Glomerular endothelial cell (primary cell): ENCODE measurements around the gene RPL11. TPM values are rescaled to one million over a fixed set of nuclear protein-coding genes. Genes with fewer than 3 reads are reported as not detected.
"Not testable (repeated sequence)": the region's sequence is repeated elsewhere in the genome, so short reads cannot be mapped to it uniquely, and the experiment has no call there.

Experiments
- DNase-seq: peaks from one replicate; pipeline ENCODE4 v3.0.0-alpha.2; 2011; ENCODE audit warnings: low read depth, low spot score; ENCODE audit errors: extremely low read depth
- total RNA-seq: library from RNA; depleted of rRNA; stranded (reverse); fragments of >200 nt; gene quantifications from 2 replicates; pipeline ENCODE4 v1.2.3, GENCODE V29; 2015

The RPL11 gene
- total RNA-seq, 1 donor from 2014 or later = 834 TPM

DNA sequence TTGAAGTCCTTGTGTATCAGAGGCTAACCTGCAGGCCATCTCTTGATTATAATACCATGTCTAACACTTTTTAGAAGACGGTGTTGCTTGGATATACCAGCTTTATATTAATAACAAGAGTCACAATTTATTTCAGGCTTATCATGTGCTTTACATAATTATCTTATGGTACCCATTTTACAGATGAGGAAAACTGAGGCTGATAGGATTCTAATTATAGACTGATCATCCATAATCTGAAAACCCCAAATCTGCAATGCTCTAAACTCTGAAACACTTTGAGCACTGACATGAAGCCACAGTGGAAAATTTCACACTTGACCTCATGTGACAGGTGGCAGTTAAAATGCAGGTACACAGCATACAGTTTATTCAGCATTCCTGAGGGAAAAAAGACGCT, 7.2 kb upstream of the RPL11 start:
- no peak for DNase-seq

DNA sequence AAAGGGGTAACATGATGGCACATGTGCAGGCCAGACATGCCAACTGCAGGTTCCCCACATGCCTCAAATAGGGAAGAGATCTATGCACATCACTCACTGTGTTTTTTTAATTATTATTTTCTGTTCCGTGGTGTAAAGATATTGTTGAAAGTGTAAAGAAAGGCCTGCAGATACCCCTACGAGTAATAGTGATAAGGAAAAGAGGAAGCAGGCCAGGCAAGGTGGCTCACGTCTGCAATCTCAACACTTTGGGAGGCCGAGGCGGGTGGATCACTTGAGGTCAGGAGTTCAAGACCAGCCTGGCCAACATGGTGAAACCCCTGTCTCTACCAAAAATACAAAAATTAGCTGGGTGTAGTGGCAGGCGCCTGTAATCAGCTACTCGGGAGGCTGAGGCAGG, 6.4 kb upstream of the RPL11 start:
- DNase-seq = not testable (repeated sequence)

DNA sequence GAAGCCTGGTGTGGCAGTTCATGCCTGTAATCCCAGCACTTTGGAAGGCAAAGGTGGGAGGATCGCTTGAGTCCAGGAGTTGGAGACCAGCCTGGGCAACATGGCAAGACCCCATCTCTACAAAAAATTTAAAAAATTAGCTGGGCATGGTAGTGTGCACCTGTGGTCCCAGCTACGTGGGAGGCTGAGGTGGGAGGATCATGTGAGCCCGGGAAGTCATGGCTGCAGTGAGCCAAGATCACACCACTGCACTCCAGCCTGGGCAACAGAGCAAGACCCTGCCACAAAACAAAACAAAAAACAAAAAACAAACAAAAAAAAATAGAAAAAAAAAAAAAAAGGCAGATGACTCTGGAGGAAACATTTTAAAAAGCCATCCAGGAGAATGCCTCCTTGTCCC, 3.9 kb upstream of the RPL11 start:
- DNase-seq = not testable (repeated sequence)

- DNase-seq = not testable (repeated sequence)
Measured at GRCh38 chr1:23688281-23688680, 3.3 kb upstream of the RPL11 start.

GRCh38 chr1:23692308-23692871, 784 bp downstream of the RPL11 start:
- DNase-seq = no peak

- no peak for DNase-seq
Measured at GRCh38 chr1:23693599-23693998, 2.0 kb downstream of the RPL11 start.

GRCh38 chr1:23694371-23694770, 2.8 kb downstream of the RPL11 start:
- DNase-seq = no peak

DNA sequence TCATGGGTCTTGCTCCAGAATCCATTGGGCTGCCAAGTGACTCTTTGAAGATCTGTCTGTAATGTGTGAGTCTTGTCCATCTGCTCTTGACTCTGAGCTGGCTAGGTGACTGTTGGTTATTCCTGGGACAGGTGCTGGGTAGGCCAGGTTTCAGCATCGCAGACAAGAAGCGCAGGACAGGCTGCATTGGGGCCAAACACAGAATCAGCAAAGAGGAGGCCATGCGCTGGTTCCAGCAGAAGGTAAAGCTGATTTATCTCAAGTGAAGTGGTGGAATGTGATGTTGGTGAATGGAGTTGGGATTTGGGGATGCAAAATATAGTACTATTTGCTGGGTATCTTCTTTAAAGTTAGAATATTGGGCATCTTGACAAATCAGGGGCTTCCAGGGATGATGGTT, 4.1 kb downstream of the RPL11 start:
- DNase-seq = no peak

GRCh38 chr1:23696335-23696989, 4.9 kb downstream of the RPL11 start:
- DNase-seq = no peak

DNA sequence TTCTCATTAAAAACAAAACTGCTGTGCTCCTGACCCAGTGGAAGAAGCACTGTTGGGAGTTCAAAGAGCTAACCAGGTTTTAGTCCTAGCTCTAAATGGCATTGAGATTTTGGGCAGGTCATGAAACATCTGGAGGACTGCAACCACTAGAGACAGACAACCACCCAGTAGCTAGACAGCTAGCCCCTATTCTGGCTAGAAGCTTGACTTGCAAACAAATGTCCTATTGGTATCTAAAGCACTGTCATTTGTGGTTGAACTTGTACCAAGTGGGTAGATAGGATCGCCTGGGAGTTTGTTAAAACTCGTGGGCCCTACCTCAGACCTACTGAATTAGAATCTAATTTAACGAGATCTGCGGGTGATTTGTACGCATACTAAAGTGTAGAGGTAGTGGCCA, 6.9 kb downstream of the RPL11 start:
- DNase-seq = no peak

DNA sequence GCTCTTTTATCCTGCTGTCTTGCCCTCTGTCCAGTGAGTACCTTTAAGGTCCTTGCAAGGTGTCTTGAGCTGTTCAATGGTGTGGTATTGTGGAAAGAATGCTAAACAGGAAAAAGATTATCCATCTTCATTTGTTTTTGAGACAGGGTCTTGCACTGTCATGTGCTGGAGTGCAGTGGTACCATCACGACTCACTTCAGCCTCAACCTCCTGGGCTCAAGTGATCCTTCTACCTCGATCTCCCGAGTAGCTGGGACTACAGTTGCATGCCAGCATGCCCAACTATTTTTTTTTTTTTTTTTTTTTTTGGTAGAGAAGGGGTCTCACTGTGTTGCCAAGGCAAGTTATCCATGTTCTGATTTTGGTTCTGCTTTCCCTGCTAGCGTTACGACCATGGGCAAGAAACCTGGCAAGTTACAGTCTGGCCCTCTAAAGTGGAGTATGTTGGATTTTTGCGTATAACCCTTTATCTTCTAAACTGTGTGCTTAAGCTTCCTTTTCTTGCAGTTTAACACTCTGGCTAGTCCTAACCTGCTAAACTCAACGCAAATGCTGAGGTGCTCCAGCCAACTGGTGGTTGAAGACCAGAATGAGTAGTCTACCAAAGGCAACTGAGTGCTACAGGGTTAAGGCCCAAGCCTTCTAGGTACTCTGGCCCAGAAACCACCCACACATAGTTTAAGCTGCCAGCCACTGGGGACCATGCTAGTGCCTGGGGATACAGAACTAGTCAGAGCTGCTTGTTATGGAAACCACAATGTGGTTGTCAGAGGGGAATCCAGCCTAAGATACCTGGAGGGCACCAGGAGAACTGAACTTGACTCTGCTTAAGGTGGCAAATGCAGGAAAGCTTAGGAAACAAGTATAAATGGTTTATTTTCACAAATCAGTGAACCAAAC, 7.9 kb downstream of the RPL11 start:
- no peak for DNase-seq

DNA sequence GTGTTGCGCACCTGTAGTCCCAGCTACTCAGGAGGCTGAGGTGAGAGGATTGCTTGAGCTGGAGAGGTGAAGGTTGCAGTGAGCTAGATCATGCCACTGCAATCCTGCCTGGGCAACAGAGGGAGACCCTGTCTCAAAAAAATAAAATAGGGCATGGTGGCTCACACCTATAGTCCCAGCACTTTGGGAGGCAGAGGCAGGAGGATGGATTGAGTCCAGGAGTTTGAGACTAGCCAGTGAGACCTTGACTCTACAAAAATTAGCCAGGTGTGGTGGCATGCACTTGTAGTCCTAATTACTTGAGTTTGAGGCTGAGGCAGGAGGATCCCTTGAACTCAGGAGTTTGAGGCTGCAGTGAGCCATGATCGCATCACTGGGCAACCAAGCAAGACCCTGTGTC, 9.7 kb downstream of the RPL11 start:
- no peak for DNase-seq

GRCh38 chr1:23701996-23702395, 10.4 kb downstream of the RPL11 start:
- DNase-seq = no peak

- DNase-seq = no peak
Measured at GRCh38 chr1:23704834-23705495, 13.4 kb downstream of the RPL11 start.

- DNase-seq = no peak
Measured at GRCh38 chr1:23709229-23709628, 17.6 kb downstream of the RPL11 start.

DNA sequence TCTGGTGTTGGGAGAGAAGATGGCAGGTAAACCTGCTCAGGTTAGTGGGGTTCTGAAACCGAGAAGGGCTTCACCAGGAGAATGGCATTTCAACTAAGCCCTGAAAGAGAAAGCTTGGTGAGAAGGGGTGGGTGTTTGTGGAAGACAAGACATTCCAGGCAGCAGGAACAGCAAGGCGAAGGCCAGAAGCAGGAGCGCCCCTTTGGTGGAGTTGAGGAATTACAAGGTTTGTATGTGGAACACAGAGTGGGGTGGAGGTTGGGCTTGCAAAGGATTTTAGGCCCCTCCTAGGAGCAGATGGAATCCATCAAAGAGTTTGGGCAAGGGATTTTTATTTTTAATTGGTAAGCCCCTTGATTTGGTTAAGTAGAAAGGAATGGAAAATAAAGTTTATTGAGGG, 26.9 kb downstream of the RPL11 start:
- no peak for DNase-seq

DNA sequence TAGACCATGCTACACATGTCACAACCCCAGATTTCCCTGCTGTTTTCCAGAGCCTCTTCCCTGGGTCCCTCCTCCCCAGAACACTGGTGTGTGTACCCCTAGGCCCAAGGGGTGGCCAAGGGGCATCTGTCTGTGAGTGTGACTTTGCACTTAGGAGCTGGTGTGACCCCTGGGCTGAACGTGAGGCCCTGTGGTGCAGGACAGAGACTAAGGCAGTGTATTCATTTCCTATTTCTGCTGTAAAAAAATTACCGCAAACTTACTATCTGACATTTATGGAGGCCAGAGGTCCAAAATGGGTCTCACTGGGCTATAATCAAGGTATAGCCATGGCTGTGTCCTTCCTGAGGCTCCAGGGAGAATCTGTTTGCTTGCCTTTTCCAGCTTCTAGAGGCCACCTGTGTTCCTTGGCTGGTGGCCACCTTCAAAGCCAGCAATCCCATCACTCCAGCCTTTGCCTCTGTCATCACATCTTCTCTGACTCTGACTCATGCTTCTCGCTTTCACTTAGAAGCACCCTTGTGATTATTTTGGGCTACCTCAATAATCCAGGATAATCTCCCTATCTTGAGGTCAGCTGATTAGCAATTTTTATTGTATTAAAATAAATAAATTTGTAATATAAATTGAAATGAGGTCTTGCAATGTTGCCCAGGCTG, 27.7 kb downstream of the RPL11 start:
- no peak for DNase-seq

- no peak for DNase-seq
Measured at GRCh38 chr1:23720256-23720995, 28.8 kb downstream of the RPL11 start.

- DNase-seq = no peak
Measured at GRCh38 chr1:23722652-23723051, 31.0 kb downstream of the RPL11 start.

DNA sequence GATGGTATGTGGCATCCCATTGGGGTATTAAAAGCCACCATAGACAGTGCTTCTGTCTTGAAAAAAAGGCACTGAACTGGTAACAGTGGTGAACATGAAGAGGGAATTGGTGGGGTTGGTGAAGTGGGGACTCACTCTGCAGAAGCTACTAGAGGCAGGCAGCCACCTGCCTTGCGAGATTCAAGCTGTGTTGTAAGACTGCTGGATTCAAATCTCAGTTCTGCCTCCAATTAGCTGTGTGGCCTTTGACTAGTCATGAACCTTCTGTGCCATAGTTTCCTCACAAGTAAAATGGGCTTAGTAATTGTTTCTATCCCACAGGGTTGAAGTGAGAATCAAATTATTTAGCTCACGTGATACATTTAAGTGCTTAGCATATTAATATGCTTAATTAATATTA, 35.1 kb downstream of the RPL11 start:
- no peak for DNase-seq
